C4-2B (cell line): ENCODE measurements around the gene NHERF2.

Experiments
- ZFX ChIP-seq: fragments of 450-650 bp; IDR thresholded peaks from 2 replicates; pipeline ENCODE4 v1.6.1; 2017
- TF ChIP-seq, protein P1 (sequence below): fragments of 450-650 bp; conservative IDR thresholded peaks from 2 replicates; pipeline ENCODE4 v1.5.1; 2017; ENCODE audit warnings: mild to moderate bottlenecking

DNA sequence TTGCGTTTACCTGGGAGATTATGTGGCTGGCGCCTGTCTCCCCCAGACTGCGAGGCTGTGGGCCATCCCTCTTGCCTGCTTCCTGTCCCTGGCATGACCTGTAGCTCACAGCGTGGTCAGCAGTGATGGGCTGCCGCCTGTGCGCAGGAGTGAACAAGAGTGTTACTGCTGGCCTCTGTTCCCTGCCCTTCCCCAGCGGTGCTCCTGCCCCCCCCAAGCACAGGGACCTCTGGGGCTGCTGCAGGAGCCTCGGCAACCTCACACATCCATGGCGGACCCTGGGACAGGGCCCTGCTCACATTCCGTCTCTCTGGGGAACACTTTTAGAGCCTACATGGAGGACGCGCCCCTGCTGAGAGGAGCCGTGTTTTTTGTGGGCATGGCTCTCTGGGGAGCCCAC lies 31.7 kb downstream of the NHERF2 start:
- TF ChIP-seq, protein P1, sequence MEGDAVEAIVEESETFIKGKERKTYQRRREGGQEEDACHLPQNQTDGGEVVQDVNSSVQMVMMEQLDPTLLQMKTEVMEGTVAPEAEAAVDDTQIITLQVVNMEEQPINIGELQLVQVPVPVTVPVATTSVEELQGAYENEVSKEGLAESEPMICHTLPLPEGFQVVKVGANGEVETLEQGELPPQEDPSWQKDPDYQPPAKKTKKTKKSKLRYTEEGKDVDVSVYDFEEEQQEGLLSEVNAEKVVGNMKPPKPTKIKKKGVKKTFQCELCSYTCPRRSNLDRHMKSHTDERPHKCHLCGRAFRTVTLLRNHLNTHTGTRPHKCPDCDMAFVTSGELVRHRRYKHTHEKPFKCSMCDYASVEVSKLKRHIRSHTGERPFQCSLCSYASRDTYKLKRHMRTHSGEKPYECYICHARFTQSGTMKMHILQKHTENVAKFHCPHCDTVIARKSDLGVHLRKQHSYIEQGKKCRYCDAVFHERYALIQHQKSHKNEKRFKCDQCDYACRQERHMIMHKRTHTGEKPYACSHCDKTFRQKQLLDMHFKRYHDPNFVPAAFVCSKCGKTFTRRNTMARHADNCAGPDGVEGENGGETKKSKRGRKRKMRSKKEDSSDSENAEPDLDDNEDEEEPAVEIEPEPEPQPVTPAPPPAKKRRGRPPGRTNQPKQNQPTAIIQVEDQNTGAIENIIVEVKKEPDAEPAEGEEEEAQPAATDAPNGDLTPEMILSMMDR, result no peak
- no peak for TF ChIP-seq ZFX
